AG10803 (cell line): Measurements from ENCODE around the gene RELN.
A peak's percentile ranks its signal among the peaks of the same experiment; 100 is the strongest.

Experiments
- DNase-seq: peaks from one replicate; pipeline ENCODE4 v3.0.0; 2010; ENCODE audit warnings: low read depth
- H3K4me3 ChIP-seq: 2 replicates; pipeline ENCODE4 v1.5.1; 2011; ENCODE audit warnings: mild to moderate bottlenecking, low read length, control low read depth
- TF ChIP-seq, protein P1 (sequence below): conservative IDR thresholded peaks from 2 replicates; pipeline ENCODE4 v1.5.1; 2011; ENCODE audit warnings: mild to moderate bottlenecking, low read length, control low read depth, inconsistent platforms

Gene RELN

DNA sequence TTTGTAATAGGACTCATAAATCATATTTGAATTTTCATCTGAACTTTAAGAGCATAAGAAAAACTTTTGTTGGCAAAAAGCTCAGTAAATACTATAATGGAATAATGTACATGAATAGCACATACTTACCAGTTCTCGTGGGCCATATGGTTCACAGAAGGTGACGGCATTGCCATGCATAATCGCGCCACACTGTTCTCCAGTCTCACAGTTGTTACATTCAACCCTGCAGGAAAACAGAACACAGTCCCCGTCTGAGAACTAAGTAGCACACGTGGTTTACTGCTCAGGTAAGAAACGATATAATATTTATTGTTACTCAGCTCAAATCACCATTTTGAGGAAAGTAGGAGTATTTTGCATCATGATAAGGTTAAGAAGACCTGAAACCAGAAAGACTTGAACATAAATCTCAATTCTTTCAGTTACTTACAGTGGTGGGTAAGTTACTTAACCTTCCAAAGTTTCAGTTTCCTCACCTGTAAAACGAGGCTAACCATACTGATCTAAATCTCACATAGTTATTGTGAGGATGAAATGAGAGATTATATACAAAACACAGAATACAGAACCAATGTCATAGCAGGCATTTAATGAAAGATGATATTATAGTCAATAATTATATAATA lies 261.4 kb downstream of the RELN start:
- DNase-seq = no peak
- TF ChIP-seq, protein P1, sequence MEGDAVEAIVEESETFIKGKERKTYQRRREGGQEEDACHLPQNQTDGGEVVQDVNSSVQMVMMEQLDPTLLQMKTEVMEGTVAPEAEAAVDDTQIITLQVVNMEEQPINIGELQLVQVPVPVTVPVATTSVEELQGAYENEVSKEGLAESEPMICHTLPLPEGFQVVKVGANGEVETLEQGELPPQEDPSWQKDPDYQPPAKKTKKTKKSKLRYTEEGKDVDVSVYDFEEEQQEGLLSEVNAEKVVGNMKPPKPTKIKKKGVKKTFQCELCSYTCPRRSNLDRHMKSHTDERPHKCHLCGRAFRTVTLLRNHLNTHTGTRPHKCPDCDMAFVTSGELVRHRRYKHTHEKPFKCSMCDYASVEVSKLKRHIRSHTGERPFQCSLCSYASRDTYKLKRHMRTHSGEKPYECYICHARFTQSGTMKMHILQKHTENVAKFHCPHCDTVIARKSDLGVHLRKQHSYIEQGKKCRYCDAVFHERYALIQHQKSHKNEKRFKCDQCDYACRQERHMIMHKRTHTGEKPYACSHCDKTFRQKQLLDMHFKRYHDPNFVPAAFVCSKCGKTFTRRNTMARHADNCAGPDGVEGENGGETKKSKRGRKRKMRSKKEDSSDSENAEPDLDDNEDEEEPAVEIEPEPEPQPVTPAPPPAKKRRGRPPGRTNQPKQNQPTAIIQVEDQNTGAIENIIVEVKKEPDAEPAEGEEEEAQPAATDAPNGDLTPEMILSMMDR = no peak
- H3K4me3 ChIP-seq = no peak overlapping the region

DNA sequence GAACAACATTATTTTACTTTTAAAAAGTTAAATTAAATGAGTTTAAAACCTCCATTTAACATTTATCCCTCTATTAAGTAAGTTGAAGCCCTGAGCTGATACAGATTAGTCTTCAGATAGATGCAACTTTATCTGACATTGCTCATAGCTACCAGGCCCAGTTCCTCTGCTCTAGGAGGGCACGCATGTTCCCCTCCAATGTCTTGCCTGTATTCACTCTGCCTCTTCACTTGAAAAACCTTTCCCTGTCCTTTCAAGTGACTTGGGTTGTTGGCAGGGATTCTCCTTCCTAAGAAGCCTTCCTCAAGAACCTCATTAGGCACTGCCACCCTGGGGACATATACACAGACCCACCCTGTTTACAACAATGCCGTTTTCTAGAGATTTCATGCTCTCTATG lies 270.4 kb downstream of the RELN start:
- no peak for DNase-seq
- H3K4me3 ChIP-seq = no peak overlapping the region
- TF ChIP-seq, protein P1 = no peak

DNA sequence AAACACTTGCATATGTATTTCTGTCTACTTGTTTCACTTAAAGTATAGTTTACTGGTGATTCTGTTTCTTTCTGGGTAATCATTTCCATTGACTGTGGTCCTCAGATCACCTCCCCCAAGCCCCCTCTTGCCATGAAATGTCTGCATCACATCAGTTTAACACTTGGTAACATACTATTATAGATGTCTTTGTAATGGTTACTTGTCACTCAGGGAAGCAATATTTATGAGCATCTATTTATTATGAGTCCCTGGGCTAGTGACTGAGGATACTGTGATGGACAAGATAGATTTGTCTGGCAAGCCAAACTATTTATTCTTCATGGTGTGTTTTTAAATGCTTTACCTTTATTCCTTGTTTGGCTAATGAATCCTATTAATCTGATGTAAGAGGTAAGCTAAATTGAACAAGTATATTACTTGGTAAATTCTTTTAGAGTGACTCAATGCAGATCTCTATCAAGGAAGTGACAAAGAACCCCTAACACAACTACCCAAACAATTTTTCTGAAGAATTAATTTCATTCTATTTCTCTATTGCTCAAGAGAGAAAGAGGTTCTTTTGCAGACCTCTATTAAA lies 270.9 kb downstream of the RELN start:
- DNase-seq = peak; percentile 16
- TF ChIP-seq, protein P1 = no peak
- no peak overlapping the region for H3K4me3 ChIP-seq

DNA sequence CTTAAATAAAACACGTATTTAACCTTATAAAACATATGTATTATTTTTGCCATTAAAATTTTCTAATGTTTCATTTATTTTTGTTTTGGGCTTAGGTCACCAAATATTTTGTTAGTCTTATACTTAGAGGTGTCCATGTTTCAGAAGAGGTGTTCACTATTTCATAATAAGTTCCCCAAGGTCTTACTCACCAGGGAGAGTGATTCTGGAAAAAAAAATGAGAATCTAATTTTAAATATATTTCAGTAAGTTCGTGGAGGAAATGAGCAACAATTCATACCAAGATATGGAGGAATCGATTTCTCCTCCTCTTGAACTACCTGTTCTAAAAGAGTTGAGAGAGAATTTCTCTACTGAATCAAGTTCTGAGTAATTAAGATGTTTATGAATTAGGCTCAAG lies 271.9 kb downstream of the RELN start:
- no peak for DNase-seq
- H3K4me3 ChIP-seq = no peak overlapping the region
- TF ChIP-seq, protein P1 = no peak

DNA sequence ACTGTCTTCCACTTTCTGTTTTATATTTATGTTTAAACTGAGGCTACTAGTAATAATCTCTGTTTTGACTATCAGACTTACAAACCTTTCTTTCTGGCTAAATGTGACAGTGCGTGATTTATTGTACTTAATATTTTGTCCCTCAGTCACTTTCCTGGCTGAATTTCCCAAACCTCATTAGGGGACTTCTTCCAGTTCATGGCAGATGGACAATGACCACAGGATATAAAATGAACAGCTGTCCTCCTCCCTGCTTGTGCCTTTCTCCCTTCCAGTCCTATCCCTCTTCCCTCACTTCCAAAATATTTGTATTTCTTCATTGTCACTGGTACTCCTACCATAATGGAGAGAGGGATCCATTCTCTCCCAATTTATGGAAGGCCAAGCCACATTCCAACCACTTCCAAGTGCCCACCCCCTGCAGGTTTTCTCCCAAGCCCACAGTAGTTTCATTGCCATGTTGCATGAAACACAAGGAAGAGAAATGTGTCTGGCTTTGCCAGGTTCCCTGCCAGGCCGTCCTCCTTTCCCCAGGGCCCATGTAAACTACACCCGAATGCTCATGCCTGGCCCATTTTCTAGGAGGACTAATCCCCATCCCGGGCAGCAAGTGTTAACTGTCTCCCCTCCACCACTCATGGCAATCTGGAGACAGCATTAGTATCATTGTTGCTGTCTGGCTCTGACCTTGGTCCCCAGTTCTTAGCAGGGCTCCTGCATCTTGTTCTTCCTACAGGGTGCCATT lies 273.9 kb downstream of the RELN start:
- no peak for DNase-seq
- TF ChIP-seq, protein P1 = no peak
- H3K4me3 ChIP-seq = no peak overlapping the region

DNA sequence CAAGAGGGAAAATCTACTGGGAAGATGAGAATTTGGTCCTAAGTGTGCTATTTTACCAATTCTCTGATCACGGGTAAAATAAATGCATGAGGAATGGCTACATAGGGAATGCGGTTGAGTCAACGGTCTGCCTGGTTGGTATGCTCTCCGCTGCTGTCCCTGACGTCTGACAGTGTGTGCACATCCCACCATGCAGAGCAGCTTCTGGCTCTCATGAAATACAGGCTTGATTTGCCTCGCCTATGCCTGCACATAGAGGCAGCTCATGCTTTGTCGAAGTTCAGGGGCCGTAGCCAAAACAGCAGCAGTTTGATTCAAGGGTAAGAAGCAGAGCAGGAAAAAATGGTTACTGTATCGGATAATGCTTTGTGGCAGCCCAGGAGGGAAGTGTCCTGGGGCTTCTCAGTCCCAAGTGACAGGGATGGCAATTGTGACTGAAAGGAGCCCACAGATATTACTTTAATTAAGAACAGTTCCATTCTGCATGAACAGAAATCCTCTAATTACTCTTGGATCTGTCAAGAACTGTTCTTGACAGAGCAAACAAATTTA lies 275.0 kb downstream of the RELN start:
- DNase-seq = no peak
- TF ChIP-seq, protein P1 = no peak
- H3K4me3 ChIP-seq = no peak overlapping the region
